ES-I3 (cell line): Measurements from ENCODE around the gene S100A7.
"Not testable (repeated sequence)": the region's sequence is repeated elsewhere in the genome, so short reads cannot be mapped to it uniquely, and the experiment has no call there.

Experiments used
- H3K36me3 ChIP-seq: 2 replicates; pipeline ENCODE4 v1.6.1; 2013; ENCODE audit warnings: mild to moderate bottlenecking, low read length, control low read depth, moderate library complexity; ENCODE audit not compliant: insufficient read depth
- H3K4me1 ChIP-seq: 2 replicates; pipeline ENCODE4 v1.6.1; 2013; ENCODE audit warnings: mild to moderate bottlenecking, control low read depth, low read length; ENCODE audit not compliant: insufficient read depth
- H3K9ac ChIP-seq: 2 replicates; pipeline ENCODE4 v1.6.1; 2013; ENCODE audit warnings: low read depth, mild to moderate bottlenecking, low read length, moderate library complexity
- H3K9me3 ChIP-seq: 2 replicates; pipeline ENCODE4 v1.6.1; 2013; ENCODE audit warnings: mild to moderate bottlenecking, low read length, moderate library complexity; ENCODE audit not compliant: control insufficient read depth, insufficient read depth

S100A7 gene

GRCh38 chr1:153430561-153430960 lies 29.9 kb downstream of the S100A7 start:
- Histone ChIP-seq H3K36me3 (no peaks in the 10 kb centered on the region), H3K9ac (no peak overlapping the region), H3K4me1 (no peaks in the 10 kb centered on the region), H3K9me3 (no peaks in the 10 kb centered on the region)

GRCh38 chr1:153430166-153430553 lies 30.3 kb downstream of the S100A7 start:
- Histone ChIP-seq H3K9me3 (no peaks in the 10 kb centered on the region), H3K36me3 (no peaks in the 10 kb centered on the region), H3K9ac (no peak overlapping the region), H3K4me1 (no peaks in the 10 kb centered on the region)

- Histone ChIP-seq H3K4me1 (no peaks in the 10 kb centered on the region), H3K9ac (no peak overlapping the region), H3K9me3 (no peaks in the 10 kb centered on the region), H3K36me3 (no peaks in the 10 kb centered on the region)
These were observed 30.9 kb downstream of the S100A7 start for GRCh38 chr1:153429266-153430165.

GRCh38 chr1:153428791-153429190 lies 31.7 kb downstream of the S100A7 start:
- H3K4me1 ChIP-seq = no peaks in the 10 kb centered on the region
- H3K9me3 ChIP-seq = no peaks in the 10 kb centered on the region
- H3K36me3 ChIP-seq = no peaks in the 10 kb centered on the region
- no peak overlapping the region for H3K9ac ChIP-seq

- Histone ChIP-seq H3K36me3 (no peaks in the 10 kb centered on the region), H3K4me1 (no peaks in the 10 kb centered on the region), H3K9me3 (no peaks in the 10 kb centered on the region), H3K9ac (no peak overlapping the region)
These were observed 32.3 kb downstream of the S100A7 start for GRCh38 chr1:153428073-153428638.

- no peaks in the 10 kb centered on the region for H3K4me1 ChIP-seq
These were observed 33.6 kb downstream of the S100A7 start for GRCh38 chr1:153426809-153427208.

GRCh38 chr1:153422450-153423068 lies 37.9 kb downstream of the S100A7 start:
- no peak overlapping the region for H3K9ac ChIP-seq
- no peaks in the 10 kb centered on the region for H3K36me3 ChIP-seq
- H3K9me3 ChIP-seq = no peaks in the 10 kb centered on the region
- no peaks in the 10 kb centered on the region for H3K4me1 ChIP-seq

More at GRCh38 chr1:153426809-153427208, 33.6 kb downstream of the S100A7 start:
- Histone ChIP-seq H3K9me3 (no peaks in the 10 kb centered on the region), H3K36me3 (no peaks in the 10 kb centered on the region), H3K9ac (no peak overlapping the region)

GRCh38 chr1:153420306-153420705 lies 40.1 kb downstream of the S100A7 start:
- Histone ChIP-seq H3K4me1 (no peaks in the 10 kb centered on the region), H3K9me3 (no peaks in the 10 kb centered on the region), H3K36me3 (no peaks in the 10 kb centered on the region), H3K9ac (no peak overlapping the region)

- not testable (repeated sequence) for H3K9ac ChIP-seq, H3K4me1 ChIP-seq, H3K9me3 ChIP-seq, H3K36me3 ChIP-seq
These were observed 41.0 kb downstream of the S100A7 start for GRCh38 chr1:153419436-153419793.

GRCh38 chr1:153418758-153419435 lies 41.6 kb downstream of the S100A7 start:
- not testable (repeated sequence) for H3K4me1 ChIP-seq, H3K36me3 ChIP-seq, H3K9me3 ChIP-seq, H3K9ac ChIP-seq

GRCh38 chr1:153417136-153417888 lies 43.1 kb downstream of the S100A7 start:
- H3K9me3 ChIP-seq = no peaks in the 10 kb centered on the region
- H3K9ac ChIP-seq = no peak overlapping the region
- H3K36me3 ChIP-seq = no peaks in the 10 kb centered on the region
- H3K4me1 ChIP-seq = no peaks in the 10 kb centered on the region

- Histone ChIP-seq H3K9ac (no peak within 1 kb of the TSS), H3K9me3 (no peaks in the 10 kb centered on the region), H3K4me1 (no peaks in the 10 kb centered on the region), H3K36me3 (no peaks in the 10 kb centered on the region)
These were observed 44.4 kb downstream of the S100A7 start, which contains the start of gene S100A7A for GRCh38 chr1:153415850-153416570. S100A7A (plus strand) TSS chr1:153416520; CDS start chr1:153418083, 1,563 bp downstream.

GRCh38 chr1:153413961-153414360 lies 46.5 kb downstream of the S100A7 start:
- H3K9me3 ChIP-seq, H3K9ac ChIP-seq, H3K36me3 ChIP-seq, H3K4me1 ChIP-seq: not testable (repeated sequence)
